Measurements from ENCODE around the gene NTRK3.

- TF ChIP-seq, protein P1, sequence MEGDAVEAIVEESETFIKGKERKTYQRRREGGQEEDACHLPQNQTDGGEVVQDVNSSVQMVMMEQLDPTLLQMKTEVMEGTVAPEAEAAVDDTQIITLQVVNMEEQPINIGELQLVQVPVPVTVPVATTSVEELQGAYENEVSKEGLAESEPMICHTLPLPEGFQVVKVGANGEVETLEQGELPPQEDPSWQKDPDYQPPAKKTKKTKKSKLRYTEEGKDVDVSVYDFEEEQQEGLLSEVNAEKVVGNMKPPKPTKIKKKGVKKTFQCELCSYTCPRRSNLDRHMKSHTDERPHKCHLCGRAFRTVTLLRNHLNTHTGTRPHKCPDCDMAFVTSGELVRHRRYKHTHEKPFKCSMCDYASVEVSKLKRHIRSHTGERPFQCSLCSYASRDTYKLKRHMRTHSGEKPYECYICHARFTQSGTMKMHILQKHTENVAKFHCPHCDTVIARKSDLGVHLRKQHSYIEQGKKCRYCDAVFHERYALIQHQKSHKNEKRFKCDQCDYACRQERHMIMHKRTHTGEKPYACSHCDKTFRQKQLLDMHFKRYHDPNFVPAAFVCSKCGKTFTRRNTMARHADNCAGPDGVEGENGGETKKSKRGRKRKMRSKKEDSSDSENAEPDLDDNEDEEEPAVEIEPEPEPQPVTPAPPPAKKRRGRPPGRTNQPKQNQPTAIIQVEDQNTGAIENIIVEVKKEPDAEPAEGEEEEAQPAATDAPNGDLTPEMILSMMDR (IDR thresholded peaks at IDR 0.05) = no peak
- no peak for TF ChIP-seq POLR2AphosphoS5 (IDR thresholded peaks at IDR 0.05)
- TF ChIP-seq POLR2A (IDR thresholded peaks at IDR 0.05) = no peak
Measured at GRCh38 chr15:87866961-87867360, 389.6 kb downstream of the NTRK3 start.

Data from upper lobe of left lung (tissue), 4 donors.